Stimulated activated CD4-positive, alpha-beta T cell treated with anti-CD3 and anti-CD28 coated beads, Interleukin-2, amount 100 ng/mL, for 4 hours (primary cell): ENCODE measurements around the gene NPR2.

Experiments
- DNase-seq: peaks from one replicate; pipeline ENCODE4 v3.0.0-alpha.2; 2020; ENCODE audit warnings: low read depth

Gene NPR2

GRCh38 chr9:35800530-35800929, 9.1 kb downstream of the NPR2 start:
- DNase-seq = no peak

GRCh38 chr9:35801328-35802128, 10.1 kb downstream of the NPR2 start:
- DNase-seq = no peak

- DNase-seq = no peak
Observed at GRCh38 chr9:35806101-35806500, 14.7 kb downstream of the NPR2 start.

- DNase-seq = no peak
Observed at GRCh38 chr9:35808433-35808832, 17.0 kb downstream of the NPR2 start.

- DNase-seq = no peak
Observed at GRCh38 chr9:35810122-35810521, 18.7 kb downstream of the NPR2 start.

- DNase-seq = no peak
Observed at GRCh38 chr9:35811381-35812024, 20.1 kb downstream of the NPR2 start.

- DNase-seq = peak; percentile 87
Observed at GRCh38 chr9:35812025-35812602, 20.7 kb downstream of the NPR2 start, which contains the start of gene SPAG8. TSS of gene SPAG8 (minus strand) at chr9:35812262. CDS start at chr9:35812147, 115 bp downstream.

GRCh38 chr9:35813434-35814105, 22.2 kb downstream of the NPR2 start:
- DNase-seq = no peak

GRCh38 chr9:35814106-35814840, 22.9 kb downstream of the NPR2 start:
- DNase-seq = no peak

- peak; percentile 96 for DNase-seq
Observed at GRCh38 chr9:35814841-35815543, 23.6 kb downstream of the NPR2 start, which contains the start of gene HINT2. TSS of gene HINT2 (minus strand) at chr9:35815042. CDS start at chr9:35814979, 63 bp downstream.

- DNase-seq = no peak
Observed at GRCh38 chr9:35816708-35817107, 25.3 kb downstream of the NPR2 start.

- no peak for DNase-seq
Observed at GRCh38 chr9:35818341-35818740, 26.9 kb downstream of the NPR2 start.

- no peak for DNase-seq
Observed at GRCh38 chr9:35820076-35820475, 28.7 kb downstream of the NPR2 start.

GRCh38 chr9:35822926-35823325, 31.5 kb downstream of the NPR2 start:
- no peak for DNase-seq

- no peak for DNase-seq
Observed at GRCh38 chr9:35826071-35826701, 34.8 kb downstream of the NPR2 start.

GRCh38 chr9:35827486-35827885, 36.1 kb downstream of the NPR2 start:
- no peak for DNase-seq

- no peak for DNase-seq
Observed at GRCh38 chr9:35828716-35829083, 37.3 kb downstream of the NPR2 start, which contains the start of gene FAM221B. TSS of gene FAM221B (minus strand) at chr9:35828732. CDS start at chr9:35826161, 2,571 bp downstream.

GRCh38 chr9:35829084-35829763, 37.8 kb downstream of the NPR2 start, which contains the start of gene TMEM8B:
TSS of gene TMEM8B (plus strand) at chr9:35829228. CDS start at chr9:35829448, 220 bp downstream.
- DNase-seq = peak; percentile 95

GRCh38 chr9:35829764-35830096, 38.3 kb downstream of the NPR2 start:
- no peak for DNase-seq

GRCh38 chr9:35831040-35831439, 39.6 kb downstream of the NPR2 start:
- no peak for DNase-seq
